A673 (cell line): Measurements from ENCODE around the gene USP3. TPM values are rescaled to one million over a fixed set of nuclear protein-coding genes. Genes with fewer than 3 reads are reported as not detected.

Experiments
- BruUV-seq: library from RNA; stranded (reverse); fragments of 400-500 nt; replicated peaks from 2 replicates; lab custom pipeline; 2021; lab: Mats Ljungman, UMichigan
- CTCF ChIA-PET: fragments of 300-600 bp; sonication (Branson Sonifier 250); formaldehyde crosslinking; loops from one replicate; lab custom pipeline; 2022; ENCODE audit warnings: antibody characterized with exemption; lab: Charles Lee
- POLR2A ChIA-PET: fragments of 300-600 bp; sonication (Branson Sonifier 250); formaldehyde crosslinking; loops from one replicate; lab custom pipeline; 2022; ENCODE audit warnings: antibody characterized with exemption; ENCODE audit not compliant: low non-redundant PET; lab: Charles Lee
- DNase-seq: peaks from one replicate; pipeline ENCODE4 v3.0.0-alpha.2; 2015; ENCODE audit warnings: low spot score
- H3K27ac ChIP-seq: fragments of 200-600 bp; sonication (generic); 2 replicates; pipeline ENCODE4 v1.5.1; 2016; ENCODE audit warnings: mixed run types, low read depth, mild to moderate bottlenecking, mixed read lengths, antibody characterized with exemption, low read length; ENCODE audit not compliant: poor library complexity, severe bottlenecking
- H3K27me3 ChIP-seq: fragments of 200-600 bp; sonication (generic); replicated peaks from 2 replicates; pipeline ENCODE4 v1.6.1; 2017; ENCODE audit warnings: mixed run types, low read depth, mild to moderate bottlenecking, mixed read lengths, antibody characterized with exemption, low read length; ENCODE audit not compliant: insufficient read depth, poor library complexity
- H3K36me3 ChIP-seq: fragments of 200-600 bp; sonication (generic); 2 replicates; pipeline ENCODE4 v1.6.1; 2016; ENCODE audit warnings: mixed run types, mild to moderate bottlenecking, mixed read lengths, antibody characterized with exemption, low read length; ENCODE audit not compliant: insufficient read depth, poor library complexity, severe bottlenecking
- H3K4me1 ChIP-seq: fragments of 200-600 bp; sonication (generic); 2 replicates; pipeline ENCODE4 v1.6.1; 2017; ENCODE audit warnings: mixed run types, mild to moderate bottlenecking, mixed read lengths, antibody characterized with exemption, low read length; ENCODE audit not compliant: insufficient read depth, poor library complexity, severe bottlenecking
- H3K4me3 ChIP-seq: fragments of 200-600 bp; sonication (generic); 2 replicates; pipeline ENCODE4 v1.5.1; 2016; ENCODE audit warnings: low read depth, mixed run types, mild to moderate bottlenecking, mixed read lengths, low read length; ENCODE audit not compliant: poor library complexity, severe bottlenecking
- H3K9me3 ChIP-seq: fragments of 200-600 bp; sonication (generic); 2 replicates; pipeline ENCODE4 v1.6.1; 2016; ENCODE audit warnings: mixed run types, low read depth, mild to moderate bottlenecking, mixed read lengths, antibody characterized with exemption, low read length; ENCODE audit not compliant: poor library complexity, severe bottlenecking
- CTCF ChIP-seq: fragments of 300-800, 200-600 bp; sonication (generic); conservative IDR thresholded peaks from 2 replicates; pipeline ENCODE4 v1.5.1; 2017; ENCODE audit warnings: low read depth, mild to moderate bottlenecking, antibody characterized with exemption, low read length, moderate library complexity, mixed read lengths
- EZH2 ChIP-seq: fragments of 200-600 bp; sonication (generic); IDR thresholded peaks from 2 replicates; pipeline ENCODE4 v1.6.1; 2017; ENCODE audit warnings: borderline replicate concordance, low read depth, mild to moderate bottlenecking, mixed read lengths, antibody characterized with exemption, low read length; ENCODE audit not compliant: poor library complexity, severe bottlenecking
- intact Hi-C: fragments of 100-400 bp; cut with micrococcal nuclease; formaldehyde crosslinking; loops from one replicate; pipeline ENCODE4 v1.10.0; 2022; ENCODE audit not compliant: unreplicated experiment
- total RNA-seq: library from RNA; stranded (reverse); gene quantifications from 2 replicates; pipeline ENCODE4 v1.2.3, GENCODE V29; 2021

Gene USP3
- total RNA-seq, 1 experiment from 2014 or later, result 65.3 TPM

DNA sequence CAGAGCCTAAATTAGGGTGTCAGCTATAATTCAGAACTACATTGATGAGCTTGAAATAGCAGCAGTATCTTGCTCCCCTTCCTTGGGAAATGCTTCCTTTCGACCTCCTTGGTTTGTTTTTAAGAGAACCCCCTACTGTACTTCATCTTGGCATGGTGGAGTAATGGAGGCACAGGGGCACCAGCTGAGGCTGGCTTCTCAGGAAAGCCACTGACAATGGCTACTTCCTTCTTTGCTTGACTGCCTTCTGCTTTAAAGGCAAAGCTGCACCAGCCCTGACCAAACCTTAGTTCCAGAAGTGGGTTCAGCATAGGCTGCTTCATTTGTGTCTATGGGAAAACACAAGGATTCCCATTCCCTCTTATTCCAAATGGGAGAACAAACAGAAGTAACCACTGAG lies 91.3 kb downstream of the USP3 start:
- Histone ChIP-seq H3K4me3 (no peak overlapping the region), H3K27ac (no peak overlapping the region), H3K36me3 (peaks cover 21% of the 10 kb centered on the region), H3K27me3 (no peaks in the 10 kb centered on the region), H3K4me1 (peaks cover 12% of the 10 kb centered on the region), H3K9me3 (no peaks in the 10 kb centered on the region)
- TF ChIP-seq CTCF (no peak), EZH2 (no peak)
- DNase-seq, result no peak
- ChIA-PET CTCF (no interaction called here), POLR2A (no interaction called here)
- intact Hi-C loops, result loop anchor here (5.0 kb wide), 1 partner anchor 108 kb away; no protein-coding TSS in a partner anchor
- BruUV-seq, result no TSS peak

DNA sequence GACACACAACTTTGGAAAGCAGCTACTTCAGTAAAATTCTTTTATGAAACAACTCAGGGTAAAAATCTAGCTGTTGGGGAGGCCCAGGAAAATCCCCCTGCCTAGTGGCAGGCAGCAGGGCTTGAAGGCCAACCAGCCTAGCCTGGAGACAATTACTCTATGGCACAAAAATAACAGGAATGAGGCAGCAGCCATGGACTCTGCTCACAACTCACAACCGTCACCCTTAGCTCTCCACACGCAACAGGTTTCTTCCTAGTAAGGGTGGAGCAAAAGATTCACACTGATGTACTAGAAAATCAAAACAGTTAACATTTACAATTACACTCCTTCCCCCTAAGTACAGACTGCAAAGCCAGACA lies 92.3 kb downstream of the USP3 start:
- Histone ChIP-seq H3K36me3 (peaks cover 12% of the 10 kb centered on the region), H3K27me3 (no peaks in the 10 kb centered on the region), H3K4me1 (peaks cover 12% of the 10 kb centered on the region), H3K4me3 (no peak overlapping the region), H3K9me3 (no peaks in the 10 kb centered on the region), H3K27ac (no peak overlapping the region)
- BruUV-seq, result no TSS peak
- TF ChIP-seq CTCF (no peak), EZH2 (no peak)
- DNase-seq, result no peak
- CTCF ChIA-PET, result interaction anchor here (0.6 kb wide), 1 partner anchor 130 kb away, joined by 6 read pairs; no protein-coding TSS in a partner anchor
- intact Hi-C loops, result loop anchor here (5.0 kb wide), 1 partner anchor 109 kb away; no protein-coding TSS in a partner anchor
- POLR2A ChIA-PET, result interaction anchor here (0.6 kb wide), 1 partner anchor 1813 kb away, joined by 4 read pairs; no protein-coding TSS in a partner anchor

DNA sequence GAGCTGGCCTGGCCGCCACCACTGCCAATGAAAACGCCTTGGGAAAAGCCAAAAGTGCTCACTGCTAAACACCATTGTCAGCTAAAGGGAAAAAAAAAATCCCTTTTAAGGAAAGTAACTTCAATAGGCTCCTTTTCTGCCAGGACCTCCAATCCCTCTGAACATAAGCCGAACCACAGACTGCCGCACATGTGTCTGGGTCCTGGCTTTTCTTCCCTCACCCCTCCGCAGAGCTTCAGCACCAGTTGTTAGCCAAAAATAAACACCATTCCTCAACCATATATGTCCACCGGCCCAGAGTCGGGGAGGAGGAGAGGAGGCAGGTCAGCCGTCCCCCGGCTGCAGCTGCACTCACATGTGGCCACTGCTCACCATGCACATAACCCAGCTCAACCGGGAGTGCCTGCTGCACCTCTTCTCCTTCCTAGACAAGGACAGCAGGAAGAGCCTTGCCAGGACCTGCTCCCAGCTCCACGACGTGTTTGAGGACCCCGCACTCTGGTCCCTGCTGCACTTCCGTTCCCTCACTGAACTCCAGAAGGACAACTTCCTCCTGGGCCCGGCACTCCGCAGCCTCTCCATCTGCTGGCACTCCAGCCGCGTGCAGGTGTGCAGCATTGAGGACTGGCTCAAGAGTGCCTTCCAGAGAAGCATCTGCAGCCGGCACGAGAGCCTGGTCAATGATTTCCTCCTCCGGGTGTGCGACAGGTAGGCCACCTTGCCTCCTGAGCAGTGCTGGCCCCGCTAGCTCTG lies 92.8 kb downstream of the USP3 start, which contains the start of gene FBXL22:
Gene FBXL22, plus strand, starts transcription at position 350 of the 753 bp plus-strand sequence. Its CDS starts 6 bp downstream, at position 356.
- H3K9me3 ChIP-seq, result no peaks in the 10 kb centered on the region
- ChIA-PET CTCF (interaction anchor here (0.6 kb wide), 1 partner anchor 130 kb away, joined by 6 read pairs; no protein-coding TSS in a partner anchor), POLR2A (no interaction called here)
- intact Hi-C loops, result loop anchor here (5.0 kb wide), 1 partner anchor 110 kb away; no protein-coding TSS in a partner anchor
- DNase-seq, result no peak
- H3K4me1 ChIP-seq, result peaks cover 17% of the 10 kb centered on the region
- H3K4me3 ChIP-seq, result no peak within 1 kb of the TSS
- no peak within 1 kb of the TSS for H3K27ac ChIP-seq
- H3K27me3 ChIP-seq, result no peaks in the 10 kb centered on the region
- TF ChIP-seq EZH2 (no peak), CTCF (no peak)
- peaks cover 6% of the 10 kb centered on the region for H3K36me3 ChIP-seq
- BruUV-seq, result no TSS peak
